GM18511 (cell line): ENCODE measurements around the gene RPIA.

Source experiments
- ATAC-seq: cut with Tn5 transposase; IDR thresholded peaks from one replicate; pipeline ENCODE4 v1.9.1; 2021; ENCODE audit warnings: mild to moderate bottlenecking, moderate library complexity; ENCODE audit not compliant: unreplicated experiment

Gene RPIA

DNA sequence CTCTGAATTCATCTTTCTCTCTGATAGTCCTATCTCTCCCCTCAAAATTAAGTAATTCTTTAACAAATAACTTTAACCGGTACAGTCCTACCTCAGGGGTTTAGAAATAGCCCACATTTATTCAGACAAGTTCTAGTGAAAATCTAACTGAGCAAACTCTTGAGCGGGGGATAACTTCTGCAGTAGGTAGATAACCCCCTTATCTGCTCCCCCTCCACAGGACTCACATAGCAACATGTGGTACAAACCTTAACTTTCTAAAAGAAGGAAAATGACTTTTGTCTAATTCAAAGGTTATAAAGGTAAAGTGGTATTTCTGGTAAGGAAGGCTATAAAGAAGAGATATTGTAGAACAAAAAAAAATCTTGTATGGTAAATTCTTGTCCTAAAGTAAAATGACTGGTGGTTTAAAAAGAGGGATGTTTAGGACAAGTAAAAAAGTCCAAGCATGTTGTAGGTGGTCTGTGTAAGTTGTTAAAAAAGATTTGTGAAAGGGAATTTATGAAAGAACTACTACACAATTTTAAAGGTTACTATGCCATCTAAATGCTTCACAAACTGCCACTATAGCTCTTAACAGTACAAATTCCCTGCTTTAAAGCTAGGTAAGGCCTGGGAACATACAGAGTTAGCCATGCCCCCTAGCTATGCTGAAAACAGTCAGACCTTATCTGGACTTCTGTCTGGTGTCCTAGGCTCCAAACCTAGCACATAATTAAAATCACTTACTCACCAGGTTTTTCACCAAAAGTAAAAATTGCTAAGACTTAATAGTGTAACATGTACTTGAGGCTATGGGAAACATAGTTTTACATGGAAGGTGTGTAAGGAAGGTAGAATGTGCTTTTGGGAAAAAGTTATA lies 8.1 kb upstream of the RPIA start:
- ATAC-seq = no peak

DNA sequence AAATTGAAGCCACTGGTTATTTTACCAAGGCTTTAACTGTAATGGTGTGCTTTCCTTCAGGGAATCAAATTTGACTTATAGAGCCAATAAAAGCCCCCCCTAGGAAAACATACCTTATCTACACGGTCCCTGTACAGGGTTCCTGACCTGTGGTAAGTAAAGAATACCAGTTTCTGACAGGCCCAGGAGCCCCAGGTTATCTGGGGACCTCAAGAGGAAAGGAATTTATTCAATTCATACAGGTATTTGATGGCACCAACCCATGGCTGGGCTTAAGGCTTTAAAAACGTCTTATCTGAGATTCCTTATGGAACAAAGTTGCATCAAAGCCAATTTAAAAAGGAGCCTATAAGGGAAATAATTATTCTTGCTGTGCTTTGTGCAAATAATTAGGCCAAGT lies 7.0 kb upstream of the RPIA start:
- ATAC-seq = no peak

DNA sequence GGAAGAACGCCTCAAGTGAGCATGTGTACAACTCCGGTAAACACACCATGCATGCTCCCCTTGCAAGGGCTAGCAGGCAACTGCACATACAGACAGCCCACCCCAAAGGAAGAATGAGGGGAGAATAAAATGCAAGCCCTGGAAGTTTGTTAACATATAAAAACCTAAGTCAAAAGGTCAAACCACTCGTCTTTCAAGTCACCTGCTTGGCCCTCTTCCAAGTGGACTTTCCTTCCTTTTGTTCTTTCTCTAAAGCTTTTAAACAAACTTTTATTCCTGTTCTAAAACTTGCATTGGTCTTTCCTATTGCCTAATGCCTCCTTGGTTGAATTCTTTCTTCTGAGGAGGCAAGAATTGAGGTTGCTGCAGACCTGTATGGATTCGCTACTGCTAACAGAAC lies 5.2 kb upstream of the RPIA start:
- no peak for ATAC-seq

GRCh38 chr2:88687384-88687783 lies 4.1 kb upstream of the RPIA start:
- no peak for ATAC-seq

- peak; percentile 30 for ATAC-seq
These were observed 708 bp upstream of the RPIA start for GRCh38 chr2:88690591-88691338.

DNA sequence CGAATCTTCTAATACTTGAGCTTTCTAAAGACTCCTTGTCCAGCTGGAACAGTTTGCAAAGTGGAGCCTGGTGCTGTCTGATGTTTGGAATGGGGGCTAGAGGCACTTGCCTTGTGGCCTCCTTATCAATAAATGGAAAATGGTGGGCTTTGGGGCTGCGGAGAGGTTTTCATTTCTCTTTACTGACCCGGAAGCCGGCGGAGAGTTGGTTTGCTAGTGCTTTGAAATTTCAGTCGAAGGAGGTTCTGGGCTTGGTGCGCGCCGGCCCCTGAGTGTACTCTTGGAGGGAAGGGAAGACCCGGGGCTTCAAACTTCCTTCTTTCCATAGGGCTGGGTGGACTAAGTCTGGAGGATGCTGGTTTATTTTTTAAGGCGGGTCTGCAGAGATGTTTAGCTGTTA lies 714 bp downstream of the RPIA start:
- ATAC-seq = no peak

- no peak for ATAC-seq
These were observed 2.5 kb downstream of the RPIA start for GRCh38 chr2:88693911-88694414.

DNA sequence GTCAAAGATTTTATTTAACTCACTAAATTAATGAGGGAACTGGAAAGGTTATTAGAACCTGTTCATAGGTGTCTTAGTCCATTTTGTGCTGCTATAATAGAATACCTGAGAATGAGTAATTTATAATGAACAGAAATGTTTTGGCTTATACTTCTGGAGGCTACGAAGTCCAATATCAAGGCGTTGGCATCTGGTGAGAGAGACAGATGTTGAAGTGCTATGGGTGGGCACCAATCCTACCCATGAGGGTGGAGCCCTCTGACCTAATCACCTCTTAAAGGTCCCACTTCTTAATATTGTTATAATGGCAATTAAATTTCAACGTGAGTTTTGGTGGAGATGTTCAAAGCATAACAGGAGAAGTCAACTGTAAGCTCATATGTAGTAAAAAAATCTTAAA lies 5.1 kb downstream of the RPIA start:
- ATAC-seq = no peak

GRCh38 chr2:88697370-88698026 lies 6.0 kb downstream of the RPIA start:
- no peak for ATAC-seq

- ATAC-seq = no peak
These were observed 6.5 kb downstream of the RPIA start for GRCh38 chr2:88698027-88698413.

- no peak for ATAC-seq
These were observed 7.2 kb downstream of the RPIA start for GRCh38 chr2:88698498-88699233.

DNA sequence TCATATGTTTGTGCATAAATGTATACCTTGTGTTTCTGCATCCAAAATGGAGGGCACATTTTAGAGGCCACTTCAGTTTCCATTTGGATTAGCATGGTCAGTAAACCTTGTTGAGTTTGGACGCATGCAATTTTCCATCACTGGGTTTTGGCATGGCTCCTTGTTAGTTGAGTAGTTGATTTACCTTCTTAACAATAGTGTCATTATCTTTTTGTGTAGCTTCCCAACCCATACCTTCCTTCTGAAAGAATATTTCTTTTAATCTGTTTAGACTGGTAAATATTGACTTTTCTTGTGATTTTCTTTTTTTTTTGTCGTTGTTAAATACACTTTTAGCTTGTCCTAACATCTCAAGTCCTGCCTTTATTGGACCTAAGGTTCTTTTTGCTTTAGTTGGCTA lies 15.5 kb downstream of the RPIA start:
- ATAC-seq = no peak

- no peak for ATAC-seq
These were observed 17.7 kb downstream of the RPIA start for GRCh38 chr2:88709181-88709631.

GRCh38 chr2:88711289-88711688 lies 19.8 kb downstream of the RPIA start:
- no peak for ATAC-seq

DNA sequence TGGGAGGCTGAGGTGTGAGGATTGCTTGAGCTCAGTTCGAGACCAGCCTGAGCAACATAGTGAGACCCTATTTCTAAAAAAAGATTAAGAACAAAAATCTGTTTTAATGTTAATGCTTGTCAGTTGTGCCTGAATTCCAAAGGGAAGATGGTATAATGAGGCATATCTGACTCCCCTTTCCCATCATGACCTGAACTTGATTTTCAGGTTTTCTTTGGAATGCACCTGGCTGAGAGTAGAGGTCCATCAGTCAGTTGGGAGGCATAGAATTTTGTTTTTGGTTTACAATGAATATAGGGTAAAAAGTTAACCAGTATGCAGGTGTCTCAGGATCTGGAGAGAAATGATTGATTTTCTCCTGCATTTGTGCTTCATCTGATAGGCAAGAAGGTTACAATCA lies 20.4 kb downstream of the RPIA start:
- ATAC-seq = no peak

DNA sequence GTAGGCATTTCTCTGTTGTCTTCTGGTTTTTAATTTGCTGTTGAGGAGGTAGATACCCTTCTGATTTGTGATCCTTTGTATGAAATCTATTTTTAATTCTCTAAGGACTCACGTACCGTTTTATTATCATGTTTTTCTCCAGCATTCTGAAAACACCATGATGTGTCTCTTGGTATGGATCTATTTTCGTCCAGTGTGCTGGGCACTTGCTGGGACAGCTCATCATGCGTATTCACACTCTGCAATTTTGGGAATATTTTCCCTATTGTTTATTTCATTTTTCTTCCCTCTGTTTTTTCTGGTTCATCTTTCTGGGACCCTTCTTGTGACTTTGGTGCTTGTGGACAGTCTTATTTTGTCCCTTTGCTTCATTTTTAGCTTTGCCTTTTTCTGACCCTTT lies 21.9 kb downstream of the RPIA start:
- ATAC-seq = no peak

- no peak for ATAC-seq
These were observed 23.2 kb downstream of the RPIA start for GRCh38 chr2:88714667-88715066.

- ATAC-seq = no peak
These were observed 28.9 kb downstream of the RPIA start for GRCh38 chr2:88720399-88720798.

- no peak for ATAC-seq
These were observed 29.8 kb downstream of the RPIA start for GRCh38 chr2:88721268-88721667.

DNA sequence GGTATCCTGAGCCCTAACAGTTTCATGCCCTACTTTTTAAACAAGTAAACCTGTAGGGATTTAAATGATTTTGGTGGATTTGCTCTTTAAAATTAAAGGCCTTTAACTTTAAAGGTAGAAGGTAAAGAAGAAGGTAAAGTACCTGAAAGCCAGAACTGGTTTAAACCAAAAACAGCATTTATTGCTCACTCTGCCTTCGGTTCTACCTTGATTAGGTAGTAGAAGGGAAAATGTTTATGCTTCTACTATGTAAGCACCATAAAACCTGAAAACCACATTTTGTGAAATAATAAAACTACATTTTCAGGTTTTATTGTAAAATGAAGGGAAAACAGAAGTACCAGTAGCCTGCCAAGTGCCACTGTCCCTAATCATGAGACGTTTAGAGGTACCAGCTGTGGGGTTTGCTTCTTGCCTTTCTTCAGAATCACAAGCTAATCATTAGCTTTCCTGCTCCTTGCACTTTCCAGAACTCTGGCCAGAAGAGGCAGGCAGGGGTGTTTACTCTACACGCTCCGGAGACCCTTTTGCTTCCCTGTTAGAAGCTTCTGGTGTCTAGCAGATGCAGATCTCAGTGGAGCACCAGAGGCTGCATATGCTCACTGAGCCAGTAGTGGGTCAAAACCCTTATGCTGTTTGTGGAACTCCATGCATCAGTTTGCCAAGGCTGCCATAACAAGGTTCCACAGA lies 33.3 kb downstream of the RPIA start:
- ATAC-seq = no peak
